ENCODE measurements around the gene SDHA. TPM values are rescaled to one million over a fixed set of nuclear protein-coding genes. Genes with fewer than 3 reads are reported as not detected.
"Not testable (repeated sequence)": the region's sequence is repeated elsewhere in the genome, so short reads cannot be mapped to it uniquely, and the experiment has no call there.

SDHA gene
- polyA plus RNA-seq, 3 donors: 55.0 to 98.0 (median 91.5) TPM

DNA sequence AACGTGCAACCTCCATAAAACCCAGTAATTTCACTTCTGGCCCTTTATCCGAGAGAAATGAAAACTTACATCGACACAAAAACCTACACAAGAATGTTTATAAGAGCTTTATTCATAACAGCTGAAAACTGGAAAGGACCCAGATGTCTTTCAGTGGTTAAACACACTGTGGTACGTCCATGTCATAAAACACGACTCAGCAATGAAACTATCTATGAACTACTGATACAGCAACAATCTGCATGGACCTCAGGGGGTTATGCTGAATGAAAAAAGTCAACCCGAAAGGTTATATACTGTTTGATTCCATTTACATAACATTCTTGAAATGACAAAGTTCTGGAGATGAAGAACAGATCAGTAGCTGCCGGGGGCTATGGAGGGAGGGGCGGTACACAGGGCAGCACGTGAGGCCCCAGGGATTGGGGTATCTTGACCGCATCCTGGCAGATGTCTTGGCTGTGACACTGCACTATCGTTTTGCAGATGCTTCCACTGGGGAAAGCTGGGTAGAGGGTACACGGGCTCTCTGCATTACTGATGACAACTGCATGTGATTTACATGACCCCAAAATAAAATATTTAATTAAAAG, 4.2 kb upstream of the SDHA start:
- H3K9ac ChIP-seq (ENCODE audit: insufficient read depth, low read length, poor library complexity, severe bottlenecking): no peak overlapping the region
- Mint-ChIP-seq H3K4me3 (no peak overlapping the region), H3K27me3 (ENCODE audit: low read depth in 3 of 3) (no peaks in the 10 kb centered on the region), H3K9me3 (peaks cover 0 to 2% (median 0%) of the 10 kb centered on the region in 7 donors), H3K27ac (no peak overlapping the region), H3K4me1 (peaks cover 12% of the 10 kb centered on the region), H3K36me3 (peaks cover 15 to 32% of the 10 kb centered on the region in 2 donors)
- H4K20me1 ChIP-seq (ENCODE audit: insufficient read depth, low read length): peaks cover 10% of the 10 kb centered on the region
- H3K27ac ChIP-seq (ENCODE audit: low read depth in 1 of 2, low read length in 2 of 2): no peak overlapping the region
- no peak overlapping the region for H2AFZ ChIP-seq (ENCODE audit: insufficient read depth, low read depth, low read length, poor library complexity, severe bottlenecking)
- WGBS (ENCODE audit: insufficient coverage): 100% methylated on average over 4 of the region's 12 CpGs
- peaks cover 17% of the 10 kb centered on the region for H3K79me2 ChIP-seq (ENCODE audit: insufficient read depth, low read length)
- H3K27me3 ChIP-seq (ENCODE audit: control insufficient read depth in 2 of 2, insufficient read depth in 2 of 2, low read length in 2 of 2): no peaks in the 10 kb centered on the region
- no peak for DNase-seq
- peaks cover 1 to 6% of the 10 kb centered on the region in 2 donors for H3K4me1 ChIP-seq (ENCODE audit: control insufficient read depth in 1 of 2, insufficient read depth in 2 of 2, low read length in 2 of 2)
- H3K9me3 ChIP-seq (replicated peaks in 1 of 2; ENCODE audit: control insufficient read depth in 1 of 2, insufficient read depth in 1 of 2, low read length in 2 of 2): no peaks in the 10 kb centered on the region
- peaks cover 0 to 3% of the 10 kb centered on the region in 2 donors for H3K36me3 ChIP-seq (replicated peaks in 1 of 2; ENCODE audit: control insufficient read depth in 1 of 2, insufficient read depth in 2 of 2, low read length in 2 of 2)
- H3K4me3 ChIP-seq (replicated peaks in 1 of 3; ENCODE audit: low read depth in 2 of 3, low read length in 3 of 3): no peak overlapping the region
- no peak overlapping the region for H3K4me2 ChIP-seq (replicated peaks; ENCODE audit: extremely low read depth, low read length, poor library complexity, severe bottlenecking)
- intact Hi-C loops (cut with micrococcal nuclease): no loop called here
- no peak for TF ChIP-seq CTCF (IDR thresholded peaks at IDR 0.05)

DNA sequence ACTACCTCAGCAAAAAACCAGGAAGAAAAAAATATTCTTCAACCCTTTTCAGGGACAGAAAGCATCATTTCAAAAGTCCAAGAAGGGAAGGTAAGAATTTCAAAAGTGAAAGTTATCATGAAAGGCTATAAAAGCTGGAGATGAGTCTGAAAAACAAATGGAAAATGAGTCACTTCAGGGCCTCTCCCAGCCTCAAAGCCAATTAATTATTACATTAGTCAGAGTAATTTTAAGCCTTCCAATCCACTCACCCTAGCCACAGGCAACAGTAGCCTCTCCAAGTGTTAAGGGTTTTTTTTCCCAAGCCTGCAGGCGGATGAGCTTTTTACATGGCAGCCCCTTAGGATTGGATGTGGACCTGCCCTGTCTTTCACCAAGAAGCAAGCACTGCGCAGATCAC, 2.9 kb upstream of the SDHA start:
- H3K27me3 Mint-ChIP-seq (ENCODE audit: low read depth in 3 of 3); H3K9ac ChIP-seq (ENCODE audit: insufficient read depth, low read length, poor library complexity, severe bottlenecking); H2AFZ ChIP-seq (ENCODE audit: insufficient read depth, low read depth, low read length, poor library complexity, severe bottlenecking); H3K4me2 ChIP-seq (replicated peaks; ENCODE audit: extremely low read depth, low read length, poor library complexity, severe bottlenecking); H3K27me3 ChIP-seq (ENCODE audit: control insufficient read depth in 2 of 2, insufficient read depth in 2 of 2, low read length in 2 of 2); H3K9me3 Mint-ChIP-seq; H3K9me3 ChIP-seq (replicated peaks in 1 of 2; ENCODE audit: control insufficient read depth in 1 of 2, insufficient read depth in 1 of 2, low read length in 2 of 2); H3K4me3 Mint-ChIP-seq; H3K36me3 ChIP-seq (replicated peaks in 1 of 2; ENCODE audit: control insufficient read depth in 1 of 2, insufficient read depth in 2 of 2, low read length in 2 of 2); DNase-seq; H3K4me3 ChIP-seq (replicated peaks in 1 of 3; ENCODE audit: low read depth in 2 of 3, low read length in 3 of 3); H3K27ac Mint-ChIP-seq; intact Hi-C loops (cut with micrococcal nuclease); H3K27ac ChIP-seq (ENCODE audit: low read depth in 1 of 2, low read length in 2 of 2): not testable (repeated sequence)
- Histone ChIP-seq H3K79me2 (ENCODE audit: insufficient read depth, low read length) (peaks cover 30% of the 10 kb centered on the region), H4K20me1 (ENCODE audit: insufficient read depth, low read length) (peaks cover 17% of the 10 kb centered on the region), H3K4me1 (ENCODE audit: control insufficient read depth in 1 of 2, insufficient read depth in 2 of 2, low read length in 2 of 2) (peaks cover 15 to 17% of the 10 kb centered on the region in 2 donors)
- Mint-ChIP-seq H3K4me1 (peaks cover 25% of the 10 kb centered on the region), H3K36me3 (peaks cover 15 to 32% of the 10 kb centered on the region in 2 donors)
- no CpG with 5 or more reads among the region's 2 CpGs for WGBS (ENCODE audit: insufficient coverage)

DNA sequence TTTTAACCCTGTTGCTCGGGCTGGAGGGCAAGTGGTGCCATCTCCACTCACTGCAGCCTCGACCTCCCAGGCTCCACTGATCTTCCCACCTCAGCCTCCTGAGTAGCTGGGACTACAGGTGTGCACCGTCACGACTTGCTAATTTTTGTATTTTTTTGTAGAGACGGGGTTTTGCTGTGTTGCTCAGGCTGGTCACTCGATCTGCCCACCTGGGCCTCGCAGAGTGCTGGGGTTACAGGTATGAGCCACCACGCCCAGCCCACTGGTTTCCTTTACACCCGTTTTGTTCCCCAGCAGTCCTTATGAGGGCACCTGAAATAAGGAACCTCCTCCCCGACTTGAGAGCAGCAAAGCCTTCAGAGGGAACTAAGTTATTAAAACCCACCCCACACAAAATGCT, 2.0 kb upstream of the SDHA start:
- Histone ChIP-seq H4K20me1 (ENCODE audit: insufficient read depth, low read length) (peaks cover 22% of the 10 kb centered on the region), H3K79me2 (ENCODE audit: insufficient read depth, low read length) (peaks cover 38% of the 10 kb centered on the region), H3K4me1 (ENCODE audit: control insufficient read depth in 1 of 2, insufficient read depth in 2 of 2, low read length in 2 of 2) (peaks cover 20 to 21% of the 10 kb centered on the region in 2 donors)
- H3K4me3 Mint-ChIP-seq; H3K27ac Mint-ChIP-seq; H3K4me3 ChIP-seq (replicated peaks in 1 of 3; ENCODE audit: low read depth in 2 of 3, low read length in 3 of 3); H2AFZ ChIP-seq (ENCODE audit: insufficient read depth, low read depth, low read length, poor library complexity, severe bottlenecking); H3K9me3 Mint-ChIP-seq; H3K27ac ChIP-seq (ENCODE audit: low read depth in 1 of 2, low read length in 2 of 2); DNase-seq; intact Hi-C loops (cut with micrococcal nuclease); H3K27me3 Mint-ChIP-seq (ENCODE audit: low read depth in 3 of 3); H3K27me3 ChIP-seq (ENCODE audit: control insufficient read depth in 2 of 2, insufficient read depth in 2 of 2, low read length in 2 of 2); H3K9me3 ChIP-seq (replicated peaks in 1 of 2; ENCODE audit: control insufficient read depth in 1 of 2, insufficient read depth in 1 of 2, low read length in 2 of 2); H3K36me3 ChIP-seq (replicated peaks in 1 of 2; ENCODE audit: control insufficient read depth in 1 of 2, insufficient read depth in 2 of 2, low read length in 2 of 2); H3K9ac ChIP-seq (ENCODE audit: insufficient read depth, low read length, poor library complexity, severe bottlenecking); H3K4me2 ChIP-seq (replicated peaks; ENCODE audit: extremely low read depth, low read length, poor library complexity, severe bottlenecking): not testable (repeated sequence)
- no CpG with 5 or more reads among the region's 10 CpGs for WGBS (ENCODE audit: insufficient coverage)
- peaks cover 33% of the 10 kb centered on the region for H3K4me1 Mint-ChIP-seq
- peaks cover 15 to 32% of the 10 kb centered on the region in 2 donors for H3K36me3 Mint-ChIP-seq

All from CD14-positive monocyte (primary cell).